Erythroblast (primary cell): Measurements from ENCODE around the gene FAM25G.
"Not testable (repeated sequence)": the region's sequence is repeated elsewhere in the genome, so short reads cannot be mapped to it uniquely, and the experiment has no call there.

Source experiments
- GATA1 ChIP-seq: IDR thresholded peaks from 2 replicates; pipeline ENCODE4 v1.6.1; 2011; ENCODE audit warnings: low read depth, mild to moderate bottlenecking, control low read depth, low read length, moderate library complexity
- POLR2A ChIP-seq: IDR thresholded peaks from 2 replicates; pipeline ENCODE4 v1.6.1; 2011; ENCODE audit warnings: mild to moderate bottlenecking, low read length

DNA sequence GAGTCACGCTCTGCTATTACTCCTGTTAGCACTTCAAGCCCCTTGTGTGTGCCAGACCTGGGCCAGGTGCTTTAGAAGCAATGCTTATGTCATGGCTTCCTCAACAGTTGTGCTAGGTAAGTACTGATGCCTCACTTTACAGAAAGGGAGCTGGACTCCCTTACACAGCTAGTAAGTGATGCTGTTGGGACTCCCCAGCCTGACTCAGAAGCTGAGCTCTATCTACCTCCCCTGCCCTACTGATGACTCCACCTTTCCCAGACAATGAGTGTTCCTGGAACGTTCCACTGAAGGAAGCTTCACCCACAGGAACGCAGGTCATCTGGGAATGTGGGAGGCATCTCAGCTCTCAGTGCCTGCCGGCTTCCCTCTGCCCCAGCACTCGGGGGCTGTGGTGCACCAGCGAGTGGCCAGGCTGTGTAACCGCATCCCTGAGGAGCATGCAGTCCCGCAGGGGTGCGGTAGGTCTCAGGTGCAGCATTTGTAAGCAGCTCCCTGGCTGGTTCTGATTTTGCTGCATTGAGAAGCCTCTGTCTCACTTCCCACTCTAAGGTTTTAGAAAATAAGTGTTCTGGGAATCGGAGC, 10.2 kb downstream of the FAM25G start:
- TF ChIP-seq POLR2A, GATA1: not testable (repeated sequence)
